SKM-1 treated with dmso at 0.1 percent for 144 hours (cell line): ENCODE data around the gene PARP11.
A peak's percentile ranks its signal among the peaks of the same experiment; 100 is the strongest.

ENCODE experiments used
- DNase-seq: peaks from one replicate; lab custom pipeline; 2025; ENCODE audit not compliant: unreplicated experiment; lab: John Stamatoyannopoulos, UW

Gene PARP11

DNA sequence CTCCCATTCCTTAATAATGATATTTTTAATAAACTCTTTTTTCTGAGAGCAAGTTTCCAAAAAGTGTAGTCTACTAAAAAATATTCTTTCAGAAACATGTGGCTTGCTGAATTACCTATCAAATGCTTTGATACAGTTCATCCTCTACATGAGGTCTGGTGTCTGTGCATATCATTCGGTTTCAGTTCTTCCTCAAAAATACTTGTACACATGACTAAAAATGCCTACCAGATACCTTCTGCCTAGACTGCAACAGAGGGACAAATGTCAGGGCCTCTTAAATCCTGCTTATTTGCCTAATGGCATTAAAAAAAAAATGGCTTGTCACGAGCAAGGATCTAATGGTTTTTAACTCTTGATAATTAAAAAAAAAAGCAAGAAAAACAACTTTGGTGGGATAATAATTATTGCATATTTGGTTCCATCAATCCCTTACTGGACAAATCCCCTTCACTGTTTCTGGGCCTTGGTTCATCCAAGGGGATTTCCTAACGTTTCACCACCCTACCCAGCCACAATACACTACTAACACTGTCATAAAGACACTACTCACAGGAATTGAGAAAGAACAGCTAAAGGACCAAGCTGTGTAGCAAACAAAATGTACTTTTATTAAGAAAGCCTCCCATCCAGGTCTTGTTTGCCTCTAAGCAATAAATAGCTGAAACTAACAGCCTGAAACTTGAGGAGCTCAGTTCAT is 45.7 kb downstream of the PARP11 start:
- DNase-seq, result no peak

DNA sequence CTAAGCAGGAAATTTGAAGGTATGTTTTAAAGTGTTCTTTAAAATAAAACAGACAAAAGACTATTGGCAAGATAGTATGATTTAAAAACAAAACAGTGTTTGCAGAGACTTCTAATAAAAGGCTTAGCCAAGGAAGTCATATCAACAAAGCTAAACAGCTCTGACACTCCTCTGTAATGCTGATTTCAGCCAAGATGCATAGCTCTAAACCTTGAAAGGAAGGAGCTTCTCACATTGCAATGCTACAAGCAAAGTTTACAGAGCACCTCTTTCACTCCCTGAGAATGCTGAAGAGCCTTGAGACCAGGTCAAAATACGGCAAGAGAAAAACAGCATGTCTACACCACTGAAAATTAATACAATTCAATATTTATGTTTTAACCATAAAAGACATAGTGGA is 51.8 kb downstream of the PARP11 start:
- no peak for DNase-seq

DNA sequence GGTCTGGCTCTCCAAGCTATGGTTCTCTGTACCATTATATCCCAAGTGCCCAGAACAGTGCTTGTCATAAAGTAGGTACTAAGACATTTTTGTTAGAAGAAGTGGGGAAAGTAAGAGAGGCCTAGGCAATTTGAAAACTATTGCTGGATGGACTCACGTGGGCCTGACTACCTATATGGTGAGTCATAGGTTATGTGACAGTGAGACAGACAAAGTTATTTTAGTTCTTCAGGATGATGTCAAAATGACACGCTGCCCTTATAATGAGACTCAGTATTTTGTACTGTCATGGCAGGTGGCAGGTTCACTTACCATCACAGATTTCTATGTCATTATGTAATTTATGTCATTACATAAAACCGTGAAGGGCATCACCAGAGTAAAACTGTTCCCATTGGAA is 53.1 kb downstream of the PARP11 start:
- no peak for DNase-seq

DNA sequence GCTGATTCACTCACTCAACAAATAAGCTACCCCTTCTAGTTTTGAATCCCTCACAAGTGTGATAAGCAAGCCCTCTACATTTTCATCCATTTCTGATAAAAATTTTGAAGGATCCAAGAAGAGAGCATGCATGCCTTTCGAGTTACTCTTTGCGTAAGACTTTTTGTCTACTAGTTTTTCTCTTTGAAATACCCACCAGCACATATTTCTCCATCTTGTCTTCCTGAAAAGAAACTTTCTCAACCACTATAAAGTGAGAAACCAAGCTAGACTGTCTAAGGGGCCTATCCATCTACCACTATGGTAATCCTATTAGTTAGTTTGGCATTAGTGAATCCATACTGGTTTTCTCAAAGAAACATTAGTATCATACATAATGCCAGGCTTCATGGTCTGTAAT is 56.9 kb downstream of the PARP11 start:
- DNase-seq, result no peak

DNA sequence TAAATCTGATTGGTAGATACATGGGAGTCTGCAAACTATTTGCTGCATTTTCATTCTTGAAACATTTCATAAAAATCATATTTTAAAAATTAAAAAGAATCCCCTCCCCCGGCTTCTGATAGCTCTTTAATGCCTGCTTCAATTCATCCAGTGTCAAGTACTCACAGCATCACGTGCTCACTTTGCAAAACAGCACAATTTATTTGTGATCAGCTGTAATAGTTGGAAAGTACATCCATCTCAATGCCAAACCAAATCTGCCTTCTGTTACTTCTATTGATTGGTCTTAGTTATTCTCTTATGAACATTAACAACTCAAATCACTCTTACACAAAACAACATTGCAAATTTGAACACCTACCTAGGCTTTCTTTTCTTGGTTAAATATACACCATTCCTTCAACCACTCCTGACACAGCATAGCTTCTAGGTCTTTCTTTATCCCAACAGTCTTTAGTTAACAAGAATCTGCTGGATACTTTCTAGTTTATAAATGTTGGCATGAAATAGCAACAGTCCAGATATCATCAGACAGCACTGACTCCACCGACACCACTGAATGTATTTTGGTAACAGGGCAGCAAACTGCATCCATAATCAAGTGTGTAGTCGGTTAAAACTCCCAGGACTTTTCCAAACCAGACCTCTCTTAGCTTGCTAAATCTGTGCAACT is 58.0 kb downstream of the PARP11 start:
- DNase-seq, result no peak

DNA sequence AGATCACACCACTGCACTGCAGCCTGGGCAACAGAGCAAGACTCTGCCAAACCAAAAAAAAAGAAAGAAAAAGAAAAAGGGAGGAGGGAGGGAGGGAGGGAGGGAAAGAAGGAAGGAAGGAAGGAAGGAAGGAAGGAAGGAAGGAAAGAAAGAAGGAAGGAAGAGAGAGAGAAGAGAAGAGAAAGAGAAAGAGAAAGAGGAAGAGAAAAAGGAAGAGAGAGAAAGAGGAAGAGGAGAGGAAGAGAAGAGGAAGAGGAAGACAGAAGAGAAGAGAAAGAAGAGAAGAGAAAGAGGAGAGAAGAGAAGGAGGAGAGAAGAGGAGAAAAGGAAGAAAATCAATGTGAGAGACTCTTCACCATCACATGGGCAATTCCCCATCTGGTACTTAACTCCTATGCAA is 62.7 kb downstream of the PARP11 start:
- no peak for DNase-seq

DNA sequence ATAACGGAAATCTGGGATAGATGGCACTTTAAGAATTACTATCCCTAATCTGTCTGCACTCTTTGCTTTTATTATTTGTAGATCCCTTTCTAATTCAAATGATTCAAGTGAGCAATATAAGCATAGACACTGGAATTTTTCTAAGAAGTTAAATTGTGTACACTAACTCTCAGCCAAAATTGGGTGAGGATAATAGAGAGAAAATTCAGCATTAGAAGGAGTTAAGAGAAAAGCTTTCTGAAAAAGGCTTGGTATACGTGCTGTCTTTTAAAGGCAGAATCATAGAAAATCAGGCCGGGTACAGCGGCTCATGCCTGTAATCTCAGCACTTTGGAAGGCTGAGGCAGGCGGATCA is 63.2 kb downstream of the PARP11 start:
- DNase-seq, result no peak

DNA sequence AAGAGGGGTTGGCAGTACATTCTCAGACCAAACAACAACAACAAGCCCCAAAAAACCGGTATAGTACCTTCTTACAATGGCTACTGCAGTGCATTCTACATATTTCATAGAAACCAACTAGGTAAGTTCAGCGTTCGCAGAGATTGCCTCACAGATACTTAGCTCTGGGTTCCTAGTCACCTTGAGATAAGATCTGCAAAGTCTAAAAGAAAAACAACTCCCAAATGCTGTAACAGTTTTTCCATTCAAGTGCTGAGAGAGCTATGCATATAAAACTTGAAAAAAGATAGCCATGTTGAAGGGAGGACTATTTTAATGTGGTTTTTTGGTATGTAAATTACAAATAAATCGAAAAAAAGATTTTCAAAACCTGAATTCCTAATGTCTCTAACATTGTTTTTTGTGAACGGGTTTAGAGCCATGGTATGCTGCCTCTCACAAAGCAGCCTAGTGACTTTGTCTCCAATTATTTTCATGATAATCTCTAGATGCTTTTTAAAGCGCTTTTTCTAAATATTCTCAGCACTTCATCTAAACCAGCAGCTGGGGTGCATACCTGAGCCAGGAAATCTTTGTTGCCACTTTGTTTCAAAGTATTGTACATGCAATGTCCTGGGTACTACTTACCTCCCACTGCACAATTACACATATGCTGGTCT is 63.7 kb downstream of the PARP11 start:
- DNase-seq, result no peak

DNA sequence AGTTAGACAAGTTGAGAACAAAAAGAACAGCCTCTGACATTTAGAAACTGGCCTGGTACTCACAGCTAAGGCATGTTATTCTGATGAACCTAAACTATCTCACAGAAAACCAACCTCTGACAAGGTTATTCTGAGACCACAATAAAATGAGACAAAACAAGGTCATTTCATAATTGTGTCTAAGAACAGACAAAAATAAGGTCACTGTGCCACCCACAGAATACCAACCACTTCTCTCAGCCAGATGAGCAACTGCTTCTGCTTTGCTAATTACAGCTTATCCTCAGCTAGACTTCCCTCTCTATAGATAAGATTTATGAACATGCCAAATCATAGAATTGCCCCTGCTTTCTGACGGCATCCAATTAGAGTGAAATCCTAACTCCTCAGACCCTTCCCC is 68.1 kb downstream of the PARP11 start:
- DNase-seq, result no peak

DNA sequence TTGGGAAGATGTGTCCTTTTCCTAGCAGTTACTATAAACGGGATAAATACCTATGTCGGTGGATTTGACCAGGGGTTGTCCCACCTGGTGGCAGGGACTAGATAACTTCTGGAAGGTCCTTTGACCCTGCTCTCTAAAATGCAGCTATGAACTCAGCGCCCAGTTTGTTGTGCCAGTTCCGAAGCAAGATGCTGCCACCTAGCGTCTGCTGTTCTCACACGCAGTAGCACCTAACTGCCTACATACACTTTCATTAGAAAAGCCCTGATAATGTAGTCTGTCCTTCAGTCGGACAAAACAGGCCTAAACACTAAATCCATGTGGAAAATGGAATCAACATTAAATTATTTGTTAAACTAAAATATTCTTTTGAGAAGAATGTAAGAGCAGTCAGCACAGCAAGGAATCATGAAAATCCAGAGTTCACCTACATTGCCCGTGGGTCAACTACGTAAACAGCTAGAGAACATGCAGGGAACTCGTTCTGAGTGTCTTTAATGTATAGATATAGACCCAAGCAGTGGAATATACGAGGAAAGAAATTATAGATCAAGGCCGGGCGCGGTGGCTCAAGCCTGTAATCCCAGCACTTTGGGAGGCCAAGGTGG is 69.2 kb downstream of the PARP11 start:
- peak; percentile 33 for DNase-seq

DNA sequence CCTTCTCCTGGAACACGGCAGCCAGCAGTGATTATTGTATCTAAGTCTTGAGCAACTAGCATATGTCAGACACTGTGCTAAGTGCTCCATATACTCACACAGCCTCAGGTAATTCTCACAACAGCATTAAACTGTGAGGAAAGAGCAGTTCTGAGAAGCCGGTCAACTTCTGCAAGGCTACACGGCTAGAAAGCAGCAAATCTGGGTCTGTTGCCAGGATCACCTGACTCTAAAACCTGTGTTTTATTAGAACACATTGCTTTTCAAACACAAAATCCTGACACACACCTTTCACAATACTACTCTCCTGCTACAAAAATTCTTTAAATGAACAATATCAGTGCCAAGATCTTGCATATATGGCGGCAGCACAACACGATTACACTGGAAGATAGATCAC is 70.5 kb downstream of the PARP11 start:
- DNase-seq, result no peak

DNA sequence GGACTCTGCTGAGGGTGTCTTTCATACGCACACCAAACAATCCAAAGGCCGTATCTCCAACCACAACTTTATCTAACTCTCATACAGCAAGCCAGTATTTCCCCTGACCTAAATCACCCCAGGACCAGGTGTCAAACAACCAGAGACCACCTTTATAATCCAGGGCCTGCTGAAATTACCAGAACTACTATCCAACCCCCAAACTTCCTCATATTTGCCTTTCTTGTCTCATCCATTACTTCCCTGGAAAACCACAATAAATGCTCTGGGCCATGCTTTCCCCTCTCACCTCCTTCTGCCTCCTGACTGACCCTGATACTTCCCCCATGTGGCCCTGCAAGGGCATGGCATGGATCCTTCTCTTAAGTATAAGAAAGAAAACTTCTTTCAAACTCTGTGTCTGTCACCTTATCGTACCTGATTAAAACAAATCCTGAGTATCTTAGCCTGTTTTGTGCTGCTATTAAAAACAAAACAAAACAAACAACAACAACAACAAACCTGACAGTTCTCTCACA is 75.6 kb downstream of the PARP11 start:
- no peak for DNase-seq

DNA sequence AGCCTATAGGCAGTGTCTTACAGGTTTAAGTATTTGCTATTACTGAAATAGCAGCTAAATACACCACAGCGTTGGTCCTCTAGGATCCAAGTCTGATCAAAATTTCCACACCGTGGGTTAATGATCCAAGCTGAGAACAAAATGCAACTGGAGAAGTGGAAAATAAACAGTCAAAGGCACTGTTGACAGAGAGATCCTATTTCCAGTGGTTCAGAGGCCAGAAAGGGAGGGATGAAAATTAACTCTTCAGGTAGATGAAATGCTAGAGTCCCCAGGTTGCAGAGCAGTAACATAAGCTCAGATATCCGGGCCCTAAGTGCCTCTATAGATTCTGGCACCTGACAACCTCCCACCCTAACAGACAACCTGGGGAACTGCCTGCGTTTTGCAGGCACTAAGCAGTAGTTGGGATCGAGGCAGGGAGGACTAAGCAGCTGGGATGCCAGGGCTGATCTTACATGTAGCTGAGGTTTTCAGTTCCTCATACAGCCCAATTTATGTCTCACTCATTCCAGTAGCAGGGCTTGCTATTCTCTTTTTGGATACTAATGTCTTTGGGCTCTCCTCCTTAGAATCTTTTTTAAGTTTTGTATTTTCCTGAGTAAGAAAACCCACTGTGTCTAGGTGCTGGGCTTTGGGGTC is 77.6 kb downstream of the PARP11 start:
- DNase-seq, result no peak

DNA sequence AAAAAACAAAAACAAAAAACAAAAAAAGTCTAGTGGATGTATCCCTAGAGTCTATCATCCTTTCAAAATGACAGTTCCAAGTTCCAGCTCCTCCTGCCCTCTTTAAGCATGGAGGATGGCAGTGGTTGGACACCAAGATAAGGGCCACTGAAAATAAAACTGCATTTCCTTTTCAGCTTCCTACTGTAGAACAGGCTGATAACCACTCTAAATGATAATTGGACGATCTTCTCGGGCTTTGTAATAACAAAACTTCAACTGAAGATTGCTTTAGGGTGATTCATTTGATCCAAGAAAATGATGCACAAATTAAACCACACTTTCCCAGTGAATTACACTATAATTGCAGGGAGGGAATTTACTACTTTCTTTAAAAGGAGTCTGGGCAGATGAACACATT is 78.1 kb downstream of the PARP11 start:
- DNase-seq, result no peak

DNA sequence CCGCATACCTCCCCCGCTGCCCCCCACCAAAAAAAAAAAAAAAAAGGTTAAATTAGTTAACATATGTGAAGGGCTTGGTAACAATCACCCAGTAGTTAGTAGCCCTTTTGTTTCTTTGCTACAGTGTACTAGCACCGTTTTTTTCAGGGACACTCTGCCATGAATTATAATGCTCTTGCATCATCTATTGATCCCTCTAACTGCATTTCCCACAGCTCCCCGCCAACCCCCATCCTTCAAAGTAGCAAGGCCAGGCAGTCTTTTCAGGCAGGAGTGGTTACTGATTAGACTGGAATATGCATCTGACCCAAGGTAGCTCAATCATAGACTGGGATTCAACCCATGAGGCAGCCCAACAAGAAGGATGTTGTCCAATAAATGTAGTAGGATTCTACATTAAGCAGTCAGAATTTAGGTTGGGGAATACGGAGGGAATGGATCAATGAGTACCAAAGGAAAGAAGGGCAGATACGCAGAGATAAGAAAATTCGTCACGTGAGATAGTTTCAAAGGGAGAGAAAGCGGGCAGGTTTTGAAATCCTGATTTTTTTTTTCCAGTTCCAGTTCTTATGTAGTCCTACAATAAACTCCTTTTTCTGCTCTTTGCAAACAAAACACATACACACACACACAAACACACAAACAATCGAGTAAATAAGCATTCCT is 80.4 kb downstream of the PARP11 start:
- no peak for DNase-seq

DNA sequence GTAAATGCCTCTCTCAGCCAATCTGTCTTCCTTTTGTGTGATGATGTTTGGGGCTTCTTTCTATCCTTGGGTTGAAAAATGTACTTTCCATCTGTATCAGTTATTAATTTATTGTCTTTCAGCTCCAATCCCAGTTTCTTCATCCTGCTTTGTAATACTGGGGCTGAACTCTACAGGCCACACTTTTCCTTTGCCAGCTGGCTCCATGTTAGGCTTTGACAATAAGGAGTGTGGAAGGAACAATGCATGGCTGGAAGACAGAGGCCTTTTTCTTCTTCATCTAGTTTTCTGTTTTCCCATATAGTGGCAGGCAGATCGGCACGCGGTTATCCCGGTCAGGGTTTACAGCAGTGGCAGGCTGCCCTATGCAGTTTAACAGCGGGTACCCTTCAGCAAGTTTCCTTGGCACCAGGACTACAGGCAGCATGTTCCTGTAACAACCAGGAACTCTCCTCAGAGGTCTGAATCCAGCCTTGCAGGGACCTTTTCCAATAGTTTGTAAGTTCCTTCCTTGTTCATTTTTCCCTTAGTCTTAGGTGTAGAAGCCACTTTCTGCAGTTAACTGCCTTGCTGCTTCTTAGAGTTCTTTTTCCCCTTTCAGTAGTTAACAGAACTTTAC is 81.8 kb downstream of the PARP11 start:
- no peak for DNase-seq

DNA sequence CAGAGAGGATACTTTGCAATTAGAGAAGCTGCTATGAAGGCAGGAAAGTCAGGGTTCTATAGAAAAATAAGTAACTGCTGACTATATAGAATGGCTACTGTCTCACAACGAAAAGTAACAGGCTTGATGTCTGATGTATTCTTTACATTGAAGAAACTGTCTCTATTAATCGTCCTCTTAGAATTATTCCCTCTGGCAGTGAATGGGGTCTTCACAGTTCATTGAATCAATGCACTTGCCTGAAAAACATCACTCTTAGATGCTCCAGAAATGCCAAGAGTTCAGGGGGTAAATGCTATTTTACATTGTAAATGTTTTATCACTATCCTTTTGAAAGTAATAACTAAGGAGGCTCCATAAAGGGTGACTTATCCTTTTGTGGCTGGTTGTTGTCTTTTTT is 82.6 kb downstream of the PARP11 start:
- DNase-seq, result no peak

DNA sequence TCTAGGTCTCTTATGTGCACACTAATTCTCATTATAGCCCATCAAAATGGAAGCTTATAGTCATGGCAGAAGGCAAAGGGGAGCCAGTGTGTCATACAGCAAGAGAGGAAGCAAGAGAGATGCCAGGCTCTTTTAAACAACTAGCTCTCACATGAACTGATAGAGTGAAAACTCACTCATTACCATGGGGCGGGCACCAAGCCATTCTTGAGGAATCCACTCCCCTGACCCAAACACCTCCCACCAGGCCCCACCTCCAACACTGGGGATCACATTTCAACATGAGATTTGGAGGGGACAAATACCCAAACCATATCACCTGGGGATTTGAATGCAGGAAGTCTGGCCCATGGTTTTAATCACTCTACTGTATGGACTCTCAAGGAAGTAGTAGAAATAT is 83.4 kb downstream of the PARP11 start:
- DNase-seq, result no peak

DNA sequence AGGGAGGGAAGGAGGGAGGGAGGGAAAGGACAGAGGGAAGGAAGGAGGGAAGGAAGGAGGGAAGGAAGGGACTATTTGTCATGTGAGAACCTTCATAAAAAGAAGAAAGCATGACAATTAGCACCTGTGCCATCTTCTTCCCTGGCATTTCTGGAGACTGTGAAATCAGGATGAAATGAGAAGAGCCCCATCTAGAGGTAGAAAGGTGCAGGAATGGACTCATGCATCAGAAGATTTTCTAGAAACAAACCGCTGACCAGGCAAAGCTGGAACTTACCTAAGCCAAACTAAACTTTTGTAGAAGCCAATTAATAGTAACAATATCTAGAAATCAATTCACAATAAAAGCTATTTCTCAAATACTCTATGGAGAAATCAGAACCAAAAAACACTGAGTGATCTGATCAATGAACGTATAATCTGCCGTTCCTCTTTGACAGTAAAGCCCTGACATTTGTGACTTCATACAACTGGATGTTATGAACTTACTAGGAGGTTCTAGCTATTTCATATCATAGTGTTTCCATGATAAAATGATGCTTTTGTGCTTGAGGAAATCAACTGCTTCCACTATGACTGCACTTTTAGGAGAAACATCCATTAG is 95.9 kb downstream of the PARP11 start:
- peak; percentile 14 for DNase-seq

DNA sequence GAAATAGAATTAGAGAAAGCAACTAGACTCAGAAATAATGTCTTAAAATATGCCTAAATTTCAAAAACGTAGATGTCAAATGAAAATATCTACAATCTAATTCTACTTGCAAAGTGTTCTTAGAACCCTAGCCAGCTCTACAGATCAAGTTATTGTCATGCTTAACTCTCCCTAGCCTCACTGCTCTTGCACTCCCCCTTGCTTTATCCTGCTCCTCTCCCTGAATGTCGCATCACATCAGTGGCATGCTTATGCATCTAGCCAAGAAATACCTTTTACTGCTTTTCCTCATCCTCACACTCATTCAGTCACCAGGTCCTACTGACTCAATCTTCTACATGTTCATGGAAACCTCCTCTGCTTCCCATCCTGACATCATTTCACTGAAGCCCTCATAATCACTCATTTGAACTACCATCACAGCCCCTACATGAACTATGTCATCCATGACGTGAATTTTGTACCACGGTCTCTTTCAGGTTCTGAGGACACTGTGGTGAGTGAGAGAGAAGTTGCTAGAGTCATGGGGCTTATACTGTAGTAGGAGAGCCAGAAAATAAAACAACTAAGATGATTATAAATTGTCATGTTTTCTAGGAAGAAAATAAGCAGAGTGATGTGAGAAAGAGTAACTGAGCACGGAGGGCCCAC is 97.7 kb downstream of the PARP11 start:
- DNase-seq, result no peak
